Motor neuron (in vitro differentiated cells): ENCODE results near the gene DOCK2. TPM values are rescaled to one million over a fixed set of nuclear protein-coding genes. Genes with fewer than 3 reads are reported as not detected.

Source experiments
- ATAC-seq, 8 experiments: fragments of 200-7000 bp; cut with Tn5 transposase; replicated peaks in 6 of 8; 2 replicates each; pipeline ENCODE4 v1.8.0; 2021; ENCODE audit warnings: mild to moderate bottlenecking in 8 of 8, moderate library complexity in 8 of 8
- H3K27ac ChIP-seq, 2 donors: fragments of 250-450 bp; sonication (Bioruptor Pico); 2 replicates each; pipeline ENCODE4 v1.9.0; 2021; ENCODE audit warnings: antibody characterized with exemption in 2 of 2, mild to moderate bottlenecking in 2 of 2, moderate library complexity in 1 of 2
- H3K4me1 ChIP-seq, 2 donors: fragments of 250-450 bp; sonication (Bioruptor Pico); replicated peaks in 1 of 2; 2 replicates each; pipeline ENCODE4 v1.6.1; 2021; ENCODE audit warnings: antibody characterized with exemption in 2 of 2, mild to moderate bottlenecking in 2 of 2, moderate library complexity in 1 of 2
- H3K4me3 ChIP-seq, 5 donors: fragments of 250-450 bp; sonication (Bioruptor Pico); 2 replicates each; pipeline ENCODE4 v1.9.0; 2021; ENCODE audit warnings: antibody characterized with exemption in 5 of 5, mild to moderate bottlenecking in 5 of 5, moderate library complexity in 4 of 5
- WGBS, 10 experiments: fragments of 450-650 bp; shearing (Covaris generic); methylation state at CpG; one replicate each; pipeline ENCODE4 v1.0.0; 2022; 5-methylcytosine and 5-hydroxymethylcytosine counted together
- in situ Hi-C, 9 experiments: fragments of 400-800 bp; cut with MboI; loops; one replicate each; pipeline ENCODE4 v1.15.0; 2021; ENCODE audit warnings: low sequenced_read_pairs in 9 of 9, low pct_unique_long_range_greater_than_20kb in 2 of 9; ENCODE audit not compliant: unreplicated experiment in 9 of 9
- total RNA-seq, 8 experiments: library from RNA; unstranded; fragments of 300-600 nt; gene quantifications; 2 replicates each; pipeline versions ENCODE4 v1.2.3 to v1.2.4, GENCODE V29; 2022

Gene DOCK2
- total RNA-seq, 8 experiments from 2014 or later, result 0.18 to 105 (median 0.89) TPM

DNA sequence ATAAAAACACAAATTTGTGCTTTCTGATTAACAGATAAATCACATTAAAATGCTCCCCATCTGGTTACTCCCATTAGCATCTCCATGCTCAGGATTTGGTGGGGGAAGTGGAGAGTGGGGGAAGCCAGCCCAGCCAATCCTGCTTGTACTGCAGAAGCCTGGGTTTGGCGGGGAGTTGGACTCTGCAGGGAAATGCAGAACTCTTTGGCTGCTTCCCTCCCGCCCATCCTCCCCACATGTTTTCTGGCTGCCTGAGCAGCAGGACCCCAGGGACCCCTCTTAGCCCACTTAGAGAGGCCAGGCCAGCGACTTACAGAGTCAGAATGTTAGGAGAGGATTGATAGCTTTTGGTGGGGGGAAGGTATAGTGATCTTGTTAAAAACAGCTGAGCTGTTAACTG, 409.2 kb downstream of the DOCK2 start:
- 18 to 44% (median 38%) methylated on average over 1 to 3 of the region's 3 CpGs; no CpG with 5 or more reads in 6 of the 10 experiments for WGBS, 10 experiments
- Histone ChIP-seq H3K4me1 (peaks cover 36 to 38% of the 10 kb centered on the region in 2 donors), H3K4me3 (no peak overlapping the region), H3K27ac (no peak overlapping the region)
- in situ Hi-C loops, result no loop called here
- peak in 5 of 8 experiments; percentile 28 to 74 (median 72) for ATAC-seq

DNA sequence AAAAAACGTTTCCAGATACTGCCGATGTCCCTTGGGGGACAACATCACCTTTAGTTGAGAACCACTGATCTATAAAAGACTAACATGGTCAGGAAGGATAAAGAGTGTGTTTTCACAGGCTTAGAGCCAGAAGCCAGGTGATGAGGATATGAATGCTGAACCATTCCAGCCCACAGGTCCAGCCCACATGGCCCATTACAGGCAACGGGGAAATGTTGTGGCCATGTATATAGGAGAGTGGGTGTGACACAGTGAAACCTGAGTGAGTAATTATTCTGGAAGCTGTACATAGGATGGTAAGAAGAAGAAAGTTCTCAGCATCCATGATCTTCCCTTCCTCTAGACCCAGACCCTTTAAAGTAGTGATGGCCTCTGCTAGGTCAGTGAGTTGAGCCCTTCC, 412.6 kb downstream of the DOCK2 start:
- in situ Hi-C loops, result no loop called here
- Histone ChIP-seq H3K27ac (no peak overlapping the region), H3K4me1 (peaks cover 29 to 31% of the 10 kb centered on the region in 2 donors), H3K4me3 (no peak overlapping the region)
- 0 to 100% (median 81%) methylated on average over 1 to 3 of the region's 3 CpGs; no CpG with 5 or more reads in 4 of the 10 experiments for WGBS, 10 experiments
- no peak for ATAC-seq

DNA sequence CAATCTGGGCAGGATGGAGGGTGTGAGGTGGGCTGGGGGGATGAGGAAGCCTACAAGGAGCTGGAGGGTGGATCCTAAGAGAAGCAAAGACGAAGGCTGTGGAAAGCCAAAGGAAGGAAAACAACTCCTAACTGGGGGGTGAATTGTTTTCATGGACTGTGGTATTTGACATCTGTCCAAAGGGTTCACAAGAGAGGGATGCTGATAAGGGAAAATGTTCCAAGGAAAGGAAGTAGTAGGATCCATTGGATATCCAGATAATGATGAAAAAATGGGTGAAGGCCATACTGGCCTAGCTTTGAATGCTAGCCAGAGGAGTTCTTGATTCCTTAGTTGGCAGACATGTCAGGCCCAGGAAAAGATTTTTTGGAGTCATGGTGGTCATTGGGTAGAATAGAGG, 416.8 kb downstream of the DOCK2 start:
- Histone ChIP-seq H3K4me3 (no peak overlapping the region), H3K27ac (no peak overlapping the region), H3K4me1 (no peaks in the 10 kb centered on the region)
- WGBS, 10 experiments, result 50 to 100% (median 87%) methylated on average over 1 of the region's 1 CpG; no CpG with 5 or more reads in 6 of the 10 experiments
- ATAC-seq, result no peak
- in situ Hi-C loops, result no loop called here

DNA sequence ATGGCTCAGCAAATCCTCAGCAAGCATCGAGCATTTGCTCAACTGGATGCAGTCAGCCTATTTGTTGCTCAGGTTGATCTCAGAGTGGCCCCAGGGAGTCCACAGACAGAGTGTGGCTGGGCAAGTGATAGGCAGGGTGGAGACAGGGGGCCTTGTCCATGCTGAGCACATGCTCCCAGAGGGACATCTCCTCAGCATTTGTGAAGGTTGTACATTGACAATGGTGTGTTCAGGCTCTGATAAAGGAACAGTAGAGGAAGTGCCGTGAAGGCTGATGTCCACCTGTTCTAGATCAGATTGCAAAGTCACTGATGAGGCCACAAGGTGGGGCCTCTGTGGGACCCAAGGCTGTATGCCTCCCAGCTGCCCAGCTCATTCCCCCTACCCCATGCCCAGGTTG, 418.5 kb downstream of the DOCK2 start:
- Histone ChIP-seq H3K27ac (no peak overlapping the region), H3K4me1 (no peaks in the 10 kb centered on the region), H3K4me3 (no peak overlapping the region)
- ATAC-seq, result no peak
- 13 to 100% (median 60%) methylated on average over 1 of the region's 2 CpGs; no CpG with 5 or more reads in 6 of the 10 experiments for WGBS, 10 experiments
- in situ Hi-C loops, result no loop called here

DNA sequence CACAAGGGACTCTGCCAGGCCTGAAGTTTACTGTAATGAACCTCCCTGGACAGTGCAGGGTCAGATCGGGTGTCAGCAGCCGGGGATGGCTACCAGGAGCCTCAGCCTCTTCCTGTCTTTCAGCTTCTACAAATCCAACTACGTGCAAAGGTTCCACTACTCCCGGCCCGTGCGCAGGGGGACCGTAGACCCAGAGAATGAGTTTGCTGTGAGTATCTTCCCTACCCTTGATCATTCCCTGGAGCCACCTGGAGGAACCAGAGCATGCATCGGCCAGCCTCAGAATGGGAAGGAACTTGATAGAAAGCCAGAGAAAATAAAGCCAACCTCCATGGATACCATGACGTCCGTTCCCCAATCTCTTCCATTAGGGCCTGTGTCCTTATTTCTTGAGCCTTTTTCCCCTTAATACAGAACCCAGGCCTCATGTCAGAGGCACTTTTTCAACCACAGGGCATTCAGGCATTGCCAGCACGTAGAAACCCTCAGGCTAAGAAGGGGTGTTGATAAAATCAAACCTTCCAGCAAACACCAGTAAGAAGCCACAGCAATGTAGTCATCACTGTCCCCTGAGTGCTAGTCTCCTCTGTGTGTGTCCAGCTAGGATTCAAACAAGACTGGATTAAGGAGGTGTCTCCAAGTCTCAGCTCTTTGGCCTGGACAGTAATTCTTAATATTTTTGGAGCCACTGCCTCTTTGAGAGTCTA, 419.6 kb downstream of the DOCK2 start:
- ATAC-seq, result no peak
- in situ Hi-C loops, result no loop called here
- no peak overlapping the region for H3K27ac ChIP-seq
- no peaks in the 10 kb centered on the region for H3K4me1 ChIP-seq
- WGBS, 10 experiments, result 40 to 97% (median 88%) methylated on average over 1 to 8 of the region's 11 CpGs; no CpG with 5 or more reads in 1 of the 10 experiments
- H3K4me3 ChIP-seq, result no peak overlapping the region

DNA sequence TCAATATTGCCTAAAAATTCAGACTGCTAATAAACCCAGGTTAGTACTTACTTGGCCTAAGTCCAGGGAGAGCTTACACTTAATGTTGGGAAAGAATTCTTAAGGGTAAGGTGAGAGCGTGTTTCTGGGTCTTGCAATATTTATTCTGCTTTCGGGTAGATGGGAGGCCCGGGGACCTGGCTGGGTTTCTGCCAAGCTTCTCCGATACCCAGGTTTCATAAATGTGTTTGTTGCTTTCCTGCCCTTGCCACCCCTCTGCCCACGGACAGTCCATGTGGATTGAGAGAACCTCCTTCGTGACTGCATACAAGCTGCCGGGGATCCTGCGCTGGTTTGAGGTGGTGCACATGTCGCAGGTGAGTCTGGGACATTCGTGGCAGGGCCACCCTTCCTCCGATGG, 420.2 kb downstream of the DOCK2 start:
- in situ Hi-C loops, result no loop called here
- Histone ChIP-seq H3K27ac (no peak overlapping the region), H3K4me3 (no peak overlapping the region), H3K4me1 (no peaks in the 10 kb centered on the region)
- 70 to 100% (median 87%) methylated on average over 1 to 6 of the region's 11 CpGs; no CpG with 5 or more reads in 6 of the 10 experiments for WGBS, 10 experiments
- no peak for ATAC-seq

DNA sequence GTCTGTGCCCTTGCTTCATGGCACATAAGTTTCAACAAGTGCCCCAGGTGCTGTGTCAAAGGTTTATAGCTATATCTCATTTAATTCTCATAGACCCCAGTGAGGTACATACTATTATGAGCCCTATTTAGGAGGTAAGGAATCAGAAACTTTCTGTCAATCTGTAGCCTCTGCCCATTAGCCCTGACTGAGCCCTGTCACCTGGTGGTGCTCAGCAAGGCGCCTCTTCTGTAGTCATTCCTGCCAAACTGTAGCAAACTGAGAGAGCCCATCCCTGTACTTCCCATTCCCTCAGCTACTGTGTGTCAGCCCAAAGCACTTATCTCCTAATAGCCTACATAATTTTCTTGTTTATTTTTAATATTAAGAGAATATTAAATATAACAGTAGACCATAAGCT, 422.1 kb downstream of the DOCK2 start:
- Histone ChIP-seq H3K27ac (no peak overlapping the region), H3K4me3 (no peak overlapping the region), H3K4me1 (no peaks in the 10 kb centered on the region)
- ATAC-seq, result no peak
- 40 to 100% (median 45%) methylated on average over 1 of the region's 1 CpG; no CpG with 5 or more reads in 6 of the 10 experiments for WGBS, 10 experiments
- in situ Hi-C loops, result no loop called here

DNA sequence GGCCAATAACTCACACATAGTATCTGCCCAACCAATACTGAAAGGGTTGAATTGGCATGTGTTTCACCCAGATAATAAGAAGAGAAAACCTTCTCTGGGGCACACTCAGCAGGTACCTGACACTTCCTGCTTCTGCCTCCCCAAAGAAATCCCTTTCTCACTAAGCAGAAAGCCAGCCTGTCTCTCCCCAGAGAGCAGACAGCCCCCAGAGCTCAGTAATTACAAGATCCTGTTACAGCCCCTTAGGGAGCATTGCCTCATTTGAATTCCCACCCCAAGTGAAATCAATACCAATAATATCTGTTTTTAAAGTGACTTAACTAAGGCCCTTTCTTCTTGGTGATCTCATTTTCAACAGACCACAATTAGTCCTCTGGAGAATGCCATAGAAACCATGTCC, 430.1 kb downstream of the DOCK2 start:
- Histone ChIP-seq H3K4me1 (no peaks in the 10 kb centered on the region), H3K4me3 (no peak overlapping the region), H3K27ac (no peak overlapping the region)
- in situ Hi-C loops, result no loop called here
- ATAC-seq, result no peak

DNA sequence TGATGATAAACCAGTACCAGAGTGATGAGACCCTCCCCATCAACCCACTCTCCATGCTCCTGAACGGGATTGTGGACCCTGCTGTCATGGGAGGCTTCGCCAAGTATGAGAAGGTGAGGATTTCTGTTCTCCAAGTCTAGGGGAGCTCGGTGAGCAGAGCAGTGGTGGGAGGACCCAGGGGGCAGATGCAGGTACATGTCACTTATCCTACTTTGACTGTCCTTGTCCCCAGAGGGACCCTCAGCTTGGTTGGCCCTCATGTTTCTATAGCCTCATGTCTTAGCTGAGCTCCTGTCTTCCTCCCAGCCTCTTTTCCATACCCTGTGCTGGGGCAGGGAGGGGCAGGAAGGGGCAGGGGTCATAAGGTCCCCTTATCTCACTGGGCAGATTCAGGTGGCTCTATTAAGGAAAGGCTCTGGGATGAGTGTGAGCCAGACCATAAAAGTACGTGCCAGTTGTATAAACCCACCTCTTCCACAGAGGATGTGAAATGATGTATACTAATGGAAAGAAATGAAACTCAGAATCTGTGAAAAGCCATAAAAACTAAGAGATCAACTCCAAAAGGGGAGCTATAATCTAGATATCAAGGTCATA, 430.6 kb downstream of the DOCK2 start:
- no peaks in the 10 kb centered on the region for H3K4me1 ChIP-seq
- ATAC-seq, result no peak
- H3K27ac ChIP-seq, result no peak overlapping the region
- WGBS, 10 experiments, result 30 to 100% (median 68%) methylated on average over 1 to 3 of the region's 4 CpGs; no CpG with 5 or more reads in 3 of the 10 experiments
- in situ Hi-C loops, result no loop called here
- no peak overlapping the region for H3K4me3 ChIP-seq

DNA sequence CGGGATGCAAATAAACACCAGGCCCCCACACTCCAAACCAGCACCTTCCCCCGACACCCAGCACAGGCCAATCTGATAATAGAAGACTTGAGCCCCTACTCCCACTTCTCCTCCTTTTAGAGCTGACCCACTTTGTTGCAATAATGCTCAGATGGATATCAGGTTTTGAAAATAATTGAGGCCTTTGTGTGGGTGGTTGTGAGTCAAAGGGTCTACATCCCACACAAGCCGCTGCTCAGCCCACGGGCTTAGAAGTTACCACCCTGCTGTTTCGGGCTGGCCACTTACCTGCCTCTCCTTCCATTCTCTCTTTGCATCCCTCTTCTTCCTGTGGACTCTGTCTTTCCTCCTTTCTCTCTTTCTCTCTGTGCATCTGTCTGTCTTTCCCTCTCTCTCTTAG, 432.4 kb downstream of the DOCK2 start:
- Histone ChIP-seq H3K4me3 (no peak overlapping the region), H3K4me1 (no peaks in the 10 kb centered on the region), H3K27ac (no peak overlapping the region)
- in situ Hi-C loops, result no loop called here
- WGBS, 10 experiments, result 43 to 93% (median 69%) methylated on average over 2 to 5 of the region's 5 CpGs; no CpG with 5 or more reads in 2 of the 10 experiments
- no peak for ATAC-seq

DNA sequence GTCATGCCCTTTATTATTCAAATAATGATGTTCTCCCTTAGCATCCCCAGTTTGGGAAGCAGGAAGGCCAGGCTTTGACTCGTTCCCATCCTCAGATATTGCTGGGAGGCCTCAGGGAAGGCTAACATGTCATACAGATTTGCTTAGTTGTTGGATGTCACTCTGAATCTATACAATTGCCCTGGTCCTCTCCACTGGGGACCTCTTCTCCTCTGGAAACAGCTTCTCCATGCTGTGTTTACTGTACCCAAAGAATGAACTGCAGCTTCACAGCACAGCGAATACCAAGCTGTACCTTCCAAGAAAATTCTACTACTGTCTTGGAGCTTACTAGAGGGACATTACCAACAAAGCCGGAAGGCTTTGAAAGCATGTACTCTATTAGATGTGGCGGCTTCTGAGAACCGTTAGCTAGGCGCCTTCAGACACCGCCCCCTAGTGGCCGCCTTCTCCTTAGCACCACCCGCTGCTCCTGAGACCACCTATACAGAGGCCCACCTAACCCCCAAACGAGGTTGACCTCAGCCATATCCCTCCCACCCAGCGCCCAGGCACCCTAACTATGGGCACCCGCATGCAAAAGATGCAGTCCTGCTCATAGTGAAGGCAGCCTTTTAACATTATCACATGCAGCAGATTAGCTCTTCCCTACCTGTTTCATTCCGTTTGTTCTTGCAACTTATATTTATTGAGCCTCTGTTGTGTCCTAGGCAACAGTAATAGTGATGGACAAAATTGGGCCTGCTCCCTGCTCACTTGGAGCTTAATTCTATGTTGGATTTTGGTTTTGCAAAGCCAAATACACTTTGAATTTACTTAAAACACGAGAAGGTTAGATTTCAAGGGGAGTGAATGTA, 433.7 kb downstream of the DOCK2 start:
- in situ Hi-C loops, result no loop called here
- 17 to 100% (median 53%) methylated on average over 1 to 9 of the region's 14 CpGs; no CpG with 5 or more reads in 1 of the 10 experiments for WGBS, 10 experiments
- no peak overlapping the region for H3K4me3 ChIP-seq
- H3K27ac ChIP-seq, result no peak overlapping the region
- H3K4me1 ChIP-seq, result no peaks in the 10 kb centered on the region
- peak; percentile 54 to 98 (median 70) for ATAC-seq

DNA sequence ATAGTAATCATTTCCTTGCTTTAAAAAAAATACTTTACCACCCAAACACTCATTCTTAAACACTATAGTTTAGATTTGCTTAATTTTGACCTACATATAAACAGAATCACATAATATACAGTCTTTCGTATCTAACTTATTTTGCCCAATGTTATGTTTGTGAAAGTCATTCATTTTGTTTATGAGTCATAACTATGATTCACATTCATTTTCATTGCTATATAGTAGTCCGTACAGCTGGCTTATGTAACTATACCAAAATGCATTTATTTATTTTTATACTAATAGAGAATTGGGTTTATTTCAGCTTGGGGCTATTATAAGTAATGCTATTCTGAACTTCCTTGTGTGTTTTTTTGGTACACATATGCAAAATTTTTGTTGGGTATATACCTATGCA, 434.7 kb downstream of the DOCK2 start:
- WGBS, 10 experiments, result 62 to 100% (median 90%) methylated on average over 1 to 2 of the region's 2 CpGs
- Histone ChIP-seq H3K4me3 (no peak overlapping the region), H3K27ac (no peak overlapping the region), H3K4me1 (no peaks in the 10 kb centered on the region)
- ATAC-seq, result no peak
- in situ Hi-C loops, result no loop called here

DNA sequence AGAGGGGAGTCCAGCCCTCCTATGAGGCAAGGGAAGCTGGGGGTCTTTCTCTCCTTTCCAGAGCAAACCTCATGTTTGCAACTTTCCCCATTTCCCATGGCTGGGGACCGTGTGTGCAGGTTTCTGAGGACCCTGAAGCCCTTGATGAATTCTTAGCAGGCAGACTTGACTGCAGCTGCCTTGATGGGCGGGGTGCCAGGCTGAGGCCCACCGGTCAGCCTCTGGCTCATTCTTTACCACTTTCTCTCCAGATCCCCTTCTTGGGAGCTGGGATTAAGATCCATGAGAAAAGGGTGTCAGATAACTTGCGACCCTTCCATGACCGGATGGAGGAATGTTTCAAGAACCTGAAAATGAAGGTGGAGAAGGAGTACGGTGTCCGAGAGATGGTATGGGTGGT, 438.6 kb downstream of the DOCK2 start:
- Histone ChIP-seq H3K4me3 (no peak overlapping the region), H3K27ac (no peak overlapping the region), H3K4me1 (no peaks in the 10 kb centered on the region)
- peak in 1 of 8 experiments; percentile 55 for ATAC-seq
- in situ Hi-C loops, result loop anchor here in 3 of 9 experiments (25.0 kb wide), 3 partner anchors 112 to 388 kb away; no protein-coding TSS in a partner anchor
- WGBS, 10 experiments, result 50 to 80% (median 64%) methylated on average over 2 to 4 of the region's 7 CpGs; no CpG with 5 or more reads in 6 of the 10 experiments
